ENCODE results near the gene TPRX2. TPM values are rescaled to one million over a fixed set of nuclear protein-coding genes. Genes with fewer than 3 reads are reported as not detected.

The TPRX2 gene
- total RNA-seq, 1 experiment from 2014 or later = not detected

Other genes with a start within 250 kb of the TPRX2 start
- 34.0 and 91.2 TPM in 2 replicates for gene EHD2, start 145.8 kb upstream of the TPRX2 start, total RNA-seq (2014; rRNA removed; shearing (Covaris generic))
- 19.6 and 31.0 TPM in 2 replicates for gene NOP53, start 113.7 kb upstream of the TPRX2 start, total RNA-seq (2014; rRNA removed; shearing (Covaris generic))
- gene SELENOW, start 80.5 kb upstream of the TPRX2 start, total RNA-seq (2014; rRNA removed; shearing (Covaris generic)) = 366 and 459 TPM in 2 replicates
- gene TPRX1, start 54.7 kb upstream of the TPRX2 start, total RNA-seq (2014; rRNA removed; shearing (Covaris generic)) = not detected in 2 replicates
- gene CRX, start 37.3 kb upstream of the TPRX2 start, total RNA-seq (2014; rRNA removed; shearing (Covaris generic)) = not detected in 2 replicates
- gene SULT2A1, start 27.1 kb downstream of the TPRX2 start, total RNA-seq (2014; rRNA removed; shearing (Covaris generic)) = not detected in 2 replicates
- 0.25 TPM in 1 of 2 replicates, not detected in the other for gene BSPH1, start 132.9 kb downstream of the TPRX2 start, total RNA-seq (2014; rRNA removed; shearing (Covaris generic))
- 24.4 and 33.3 TPM in 2 replicates for gene ELSPBP1, start 135.4 kb downstream of the TPRX2 start, total RNA-seq (2014; rRNA removed; shearing (Covaris generic))
- gene CABP5, start 184.8 kb downstream of the TPRX2 start, total RNA-seq (2014; rRNA removed; shearing (Covaris generic)) = 1.1 and 2.8 TPM in 2 replicates